Central memory CD8-positive, alpha-beta T cell (primary cell): Measurements from ENCODE around the gene RAD17.
A peak's percentile ranks its signal among the peaks of the same experiment; 100 is the strongest.
"Not testable (repeated sequence)": the region's sequence is repeated elsewhere in the genome, so short reads cannot be mapped to it uniquely, and the experiment has no call there.

Experiments
- ATAC-seq: fragments of 150-1000 bp; cut with Tn5 transposase; replicated peaks from 2 replicates; pipeline ENCODE4 v1.10.0; 2022; ENCODE audit warnings: mild to moderate bottlenecking, moderate FRiP score, moderate number of reproducible peaks; ENCODE audit not compliant: poor library complexity, severe bottlenecking; ENCODE audit errors: extremely low read depth
- DNase-seq, 2 donors: peaks; one replicate each; pipeline ENCODE4 v3.0.0; 2021; ENCODE audit warnings: low spot score in 2 of 2
- H3K27ac Mint-ChIP-seq: one replicate; pipeline ENCODE4 v1.8.0; 2022; ENCODE audit warnings: low read depth, mild to moderate bottlenecking, moderate library complexity, mixed read lengths
- H3K27me3 Mint-ChIP-seq: one replicate; pipeline ENCODE4 v1.8.0; 2022; ENCODE audit warnings: mixed read lengths
- H3K36me3 Mint-ChIP-seq: one replicate; pipeline ENCODE4 v1.8.0; 2022; ENCODE audit warnings: mild to moderate bottlenecking, moderate library complexity, mixed read lengths; ENCODE audit not compliant: insufficient read depth
- H3K4me1 Mint-ChIP-seq: one replicate; pipeline ENCODE4 v1.8.0; 2022; ENCODE audit warnings: mixed read lengths
- H3K4me3 Mint-ChIP-seq: one replicate; pipeline ENCODE4 v1.8.0; 2022; ENCODE audit warnings: mild to moderate bottlenecking, moderate library complexity, mixed read lengths
- H3K9me3 Mint-ChIP-seq: one replicate; pipeline ENCODE4 v1.8.0; 2022; ENCODE audit warnings: mixed read lengths

Gene RAD17

DNA sequence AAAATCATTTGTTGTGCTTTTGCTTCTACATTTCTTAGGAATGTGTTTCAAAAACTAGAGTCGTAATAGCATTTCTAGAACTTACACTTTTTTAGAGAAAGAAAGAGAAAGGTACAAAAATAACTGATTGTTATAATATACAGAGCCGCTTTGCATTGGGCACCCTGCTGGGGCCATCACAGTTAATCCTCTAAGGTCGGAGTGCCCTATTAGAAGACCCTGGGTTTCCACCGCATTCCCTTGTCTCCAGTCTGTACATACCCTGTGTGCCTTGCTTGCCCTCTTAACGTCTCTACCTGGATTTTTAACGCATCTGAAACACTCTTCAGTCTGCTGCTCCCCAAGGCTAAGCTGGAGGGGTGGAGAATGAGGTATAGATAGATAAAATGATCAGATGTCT is 46.6 kb downstream of the RAD17 start:
- Mint-ChIP-seq H3K36me3 (peaks cover 12% of the 10 kb centered on the region), H3K4me3 (peak overlapping the region; percentile 13), H3K27ac (no peak overlapping the region), H3K9me3 (no peaks in the 10 kb centered on the region), H3K4me1 (no peaks in the 10 kb centered on the region), H3K27me3 (no peaks in the 10 kb centered on the region)
- ATAC-seq (no peak), DNase-seq (no peak)

DNA sequence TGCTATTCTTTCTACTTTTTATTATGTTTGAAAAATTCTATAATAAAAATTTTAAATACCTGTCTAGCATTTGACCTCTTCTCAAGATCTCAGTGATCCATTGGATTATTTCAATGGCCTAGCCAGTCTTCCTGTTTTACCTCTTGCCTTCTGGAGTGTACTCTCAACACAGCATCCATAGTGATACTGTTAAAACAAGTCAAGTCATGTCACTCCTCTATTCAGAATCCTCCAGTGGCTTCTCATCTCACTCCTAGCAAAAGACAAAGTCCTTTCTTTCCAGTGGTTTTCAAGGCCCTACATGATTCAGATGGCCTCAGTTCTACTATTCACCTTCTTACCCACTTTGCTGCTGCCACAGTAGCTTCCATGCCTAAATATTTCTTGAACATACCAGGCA is 47.1 kb downstream of the RAD17 start:
- Mint-ChIP-seq H3K27ac (no peak overlapping the region), H3K9me3 (no peaks in the 10 kb centered on the region), H3K4me3 (no peak overlapping the region), H3K27me3 (no peaks in the 10 kb centered on the region), H3K4me1 (no peaks in the 10 kb centered on the region), H3K36me3 (peaks cover 10% of the 10 kb centered on the region)
- DNase-seq (no peak), ATAC-seq (no peak)

DNA sequence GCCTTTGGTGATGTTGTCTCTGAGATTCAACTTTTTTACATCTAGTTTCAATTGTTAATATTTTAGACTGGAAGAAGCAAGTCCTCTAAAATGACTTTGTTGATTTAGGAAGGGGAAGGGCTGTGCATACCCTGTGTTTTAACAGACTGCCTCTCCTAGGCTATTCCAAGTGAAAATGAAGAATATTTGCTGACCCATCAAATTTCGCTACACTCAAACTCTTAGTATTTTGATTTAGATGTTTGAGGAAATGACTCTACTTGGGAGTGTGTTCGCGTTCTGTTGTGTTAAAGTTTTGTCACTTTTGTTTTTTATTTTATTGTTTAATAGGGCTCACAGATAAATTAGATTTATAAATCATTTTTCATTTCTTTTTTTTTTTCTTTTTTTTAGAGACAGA is 48.9 kb downstream of the RAD17 start:
- Mint-ChIP-seq H3K4me1 (no peaks in the 10 kb centered on the region), H3K4me3 (no peak overlapping the region), H3K27ac (no peak overlapping the region), H3K27me3 (no peaks in the 10 kb centered on the region), H3K36me3 (peaks cover 4% of the 10 kb centered on the region), H3K9me3 (no peaks in the 10 kb centered on the region)
- DNase-seq = no peak
- ATAC-seq = no peak

DNA sequence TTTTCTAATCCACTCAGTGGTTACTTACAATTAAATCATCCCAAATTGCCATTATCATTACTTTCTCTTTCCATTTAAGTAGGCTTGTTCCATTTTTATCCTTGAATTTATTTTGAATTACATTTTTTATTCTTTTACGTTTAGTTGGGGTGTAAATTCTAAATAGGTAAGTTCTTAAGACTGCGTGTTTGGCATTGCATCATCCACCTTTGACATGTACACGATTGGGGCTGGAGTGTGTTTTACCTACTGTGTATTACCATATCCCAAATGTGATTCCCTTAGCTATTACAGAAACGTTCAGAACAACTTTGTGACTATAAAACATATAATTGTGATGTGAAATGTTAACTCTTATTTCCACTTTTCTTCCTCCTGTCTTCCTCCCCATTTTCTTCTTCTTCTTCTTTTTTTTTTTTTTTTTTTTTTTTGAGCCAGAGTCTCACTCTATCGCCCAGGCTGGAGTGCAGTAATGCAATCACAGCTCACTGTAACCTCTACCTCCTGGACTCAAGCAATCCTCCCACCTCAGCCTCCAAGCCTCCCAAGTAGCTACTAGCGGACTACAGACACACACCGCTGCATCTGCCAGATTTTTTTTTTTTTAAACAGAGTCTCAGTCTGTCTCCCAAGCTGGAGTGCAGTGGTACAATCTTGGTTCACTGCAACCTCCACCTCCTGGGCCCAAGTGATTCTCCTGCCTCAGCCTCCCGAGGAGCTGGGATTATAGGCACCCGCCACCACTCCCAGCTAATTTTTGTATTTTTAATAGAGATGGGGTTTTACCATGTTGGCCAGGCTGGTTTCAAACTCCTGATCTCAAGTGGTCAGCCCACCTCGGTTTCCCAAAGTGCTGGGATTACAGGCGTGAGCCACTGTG is 62.0 kb downstream of the RAD17 start:
- ATAC-seq = no peak
- Mint-ChIP-seq H3K27ac (peak overlapping the region; percentile 32), H3K4me3 (no peak overlapping the region), H3K4me1 (no peaks in the 10 kb centered on the region), H3K9me3 (no peaks in the 10 kb centered on the region), H3K27me3 (no peaks in the 10 kb centered on the region), H3K36me3 (peaks cover 2% of the 10 kb centered on the region)
- no peak for DNase-seq

DNA sequence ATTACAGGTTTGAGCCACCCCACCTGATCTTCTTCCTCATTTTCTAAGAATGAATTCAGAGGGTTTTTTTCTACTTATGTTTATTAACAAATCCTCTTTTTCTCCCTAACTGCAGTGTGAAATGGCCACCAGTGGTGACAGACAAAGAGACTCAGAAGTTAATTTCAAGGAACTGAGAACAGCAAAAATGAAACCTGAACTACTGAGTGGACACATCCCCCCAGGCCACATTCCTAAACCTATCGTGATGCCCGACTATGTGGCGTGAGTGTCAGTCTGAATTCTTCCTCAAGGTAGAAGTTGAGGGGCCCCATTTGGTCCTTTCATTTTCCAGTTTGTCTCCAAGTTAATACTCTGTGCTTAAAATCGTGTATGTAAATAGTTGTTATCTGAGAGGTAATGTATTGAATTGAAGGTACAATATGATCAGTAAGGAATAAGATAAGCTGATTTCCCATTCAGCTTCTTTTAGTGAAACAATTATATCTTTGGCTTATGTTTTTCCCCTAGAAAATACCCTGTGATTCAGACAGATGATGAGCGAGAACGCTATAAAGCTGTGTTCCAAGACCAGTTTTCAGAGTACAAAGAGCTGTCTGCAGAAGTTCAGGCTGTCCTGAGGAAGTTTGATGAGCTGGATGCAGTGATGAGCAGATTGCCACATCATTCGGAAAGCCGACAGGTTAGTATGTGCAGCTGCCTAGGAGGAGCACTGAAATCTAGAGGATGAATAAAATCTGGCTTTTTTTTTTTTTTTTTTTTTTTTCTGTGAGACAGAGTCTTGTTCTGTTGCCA is 63.0 kb downstream of the RAD17 start:
- ATAC-seq = no peak
- no peak overlapping the region for H3K4me3 Mint-ChIP-seq
- H3K9me3 Mint-ChIP-seq = no peaks in the 10 kb centered on the region
- no peaks in the 10 kb centered on the region for H3K27me3 Mint-ChIP-seq
- no peaks in the 10 kb centered on the region for H3K4me1 Mint-ChIP-seq
- H3K27ac Mint-ChIP-seq = no peak overlapping the region
- peaks cover 2% of the 10 kb centered on the region for H3K36me3 Mint-ChIP-seq
- DNase-seq = no peak

DNA sequence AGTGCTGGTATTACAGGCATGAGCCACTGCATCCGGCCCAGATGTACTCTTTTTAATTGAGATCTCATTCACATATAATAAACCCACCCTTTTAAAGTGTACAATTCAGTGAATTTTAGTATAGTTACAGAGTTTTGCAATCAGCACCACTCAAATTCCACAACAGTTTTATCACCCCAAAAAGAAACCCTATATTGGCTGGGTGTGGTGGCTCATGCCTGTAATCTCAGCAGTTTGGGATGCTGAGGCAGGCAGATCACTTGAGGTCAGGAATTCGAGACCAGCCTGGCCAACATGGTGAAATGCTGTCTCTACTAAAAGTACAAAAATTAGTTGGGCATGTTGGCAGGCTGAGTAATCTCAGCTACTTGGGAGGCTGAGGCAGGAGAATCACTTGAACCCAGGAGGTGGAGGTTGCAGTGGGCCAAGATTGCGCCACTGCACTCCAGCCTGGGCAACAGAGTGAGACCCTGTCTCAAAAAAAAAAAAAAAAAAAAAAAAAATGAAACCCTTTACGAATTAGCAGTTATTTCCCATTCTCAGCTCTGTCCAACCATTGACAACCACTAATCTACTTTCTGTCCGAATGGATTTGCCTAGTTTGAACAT is 65.8 kb downstream of the RAD17 start:
- DNase-seq, H3K27me3 Mint-ChIP-seq, ATAC-seq, H3K27ac Mint-ChIP-seq, H3K4me1 Mint-ChIP-seq, H3K36me3 Mint-ChIP-seq, H3K4me3 Mint-ChIP-seq, H3K9me3 Mint-ChIP-seq: not testable (repeated sequence)

DNA sequence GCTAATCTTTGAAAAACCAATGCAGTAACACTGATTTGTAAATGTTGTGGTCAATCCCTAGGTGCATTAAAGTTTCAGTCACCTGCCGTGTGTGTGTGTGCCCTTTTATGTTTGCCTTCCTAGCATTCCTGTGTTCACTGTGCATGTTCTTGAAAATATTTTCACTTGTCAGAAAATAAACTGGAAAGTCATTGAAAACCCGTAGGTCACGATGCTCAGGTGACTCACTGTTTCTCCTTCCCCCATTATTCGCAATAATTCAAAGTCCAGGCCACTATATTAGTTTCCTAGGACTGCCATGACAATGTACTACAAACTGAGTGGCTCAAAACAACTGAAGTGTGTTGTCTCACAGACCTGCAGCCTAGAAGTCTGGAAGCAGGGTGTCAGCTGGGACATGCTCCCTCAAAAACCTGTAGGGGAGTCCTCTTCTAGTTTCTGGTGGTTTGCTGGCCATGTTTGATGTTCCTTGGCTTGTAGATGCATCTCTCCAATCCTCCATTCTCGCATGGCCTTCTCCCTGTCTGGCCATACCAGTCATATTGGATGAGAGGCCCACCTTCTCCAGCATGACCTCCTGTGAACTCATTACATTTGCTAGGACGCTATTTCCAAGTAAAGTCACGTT is 74.6 kb downstream of the RAD17 start:
- H3K27me3 Mint-ChIP-seq = no peaks in the 10 kb centered on the region
- no peak overlapping the region for H3K4me3 Mint-ChIP-seq
- no peaks in the 10 kb centered on the region for H3K9me3 Mint-ChIP-seq
- DNase-seq (no peak), ATAC-seq (no peak)
- H3K4me1 Mint-ChIP-seq = no peaks in the 10 kb centered on the region
- H3K27ac Mint-ChIP-seq = no peak overlapping the region
- H3K36me3 Mint-ChIP-seq = no peaks in the 10 kb centered on the region

DNA sequence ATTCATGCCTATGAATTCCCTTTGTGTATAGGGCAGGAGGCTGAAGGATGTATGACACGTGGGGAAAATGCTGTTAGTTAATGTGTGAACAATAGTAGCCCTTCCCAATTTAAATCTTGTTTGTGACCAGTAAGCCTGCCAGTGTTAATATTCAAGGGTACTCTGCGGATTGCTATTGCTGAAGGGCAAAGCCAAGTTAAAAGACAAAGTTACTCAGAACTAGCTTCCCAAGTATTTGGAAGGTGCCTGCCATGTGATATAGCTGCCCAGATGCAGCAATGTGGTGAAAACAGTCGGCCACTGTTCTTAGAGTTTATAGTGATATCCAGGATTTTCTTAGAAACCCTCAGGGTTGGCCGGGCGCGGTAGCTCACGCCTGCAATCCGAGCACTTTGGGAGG is 79.9 kb downstream of the RAD17 start:
- Mint-ChIP-seq H3K36me3 (no peaks in the 10 kb centered on the region), H3K27me3 (peaks cover 2% of the 10 kb centered on the region), H3K27ac (no peak overlapping the region), H3K4me3 (no peak overlapping the region), H3K9me3 (no peaks in the 10 kb centered on the region), H3K4me1 (no peaks in the 10 kb centered on the region)
- no peak for DNase-seq
- ATAC-seq = no peak

DNA sequence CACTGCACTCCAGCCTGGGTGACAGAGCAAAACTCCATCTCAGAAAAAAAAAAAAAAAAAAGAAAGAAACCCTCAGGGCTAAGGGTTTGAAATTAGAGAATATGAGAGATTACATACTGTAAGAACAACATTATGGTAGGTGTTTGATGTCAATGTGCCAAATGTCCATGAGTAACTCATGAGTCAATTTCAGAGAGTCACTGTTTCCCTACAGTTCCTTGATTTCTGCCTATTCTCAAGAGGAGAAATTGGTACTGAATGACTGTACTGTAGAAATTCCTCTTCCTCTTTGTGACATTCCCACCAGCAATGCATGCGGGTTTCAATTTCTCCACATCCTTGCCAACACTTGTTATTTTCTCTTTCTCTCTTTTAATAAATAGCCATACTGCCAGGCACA is 80.5 kb downstream of the RAD17 start:
- H3K4me1 Mint-ChIP-seq = no peaks in the 10 kb centered on the region
- ATAC-seq (no peak), DNase-seq (no peak)
- peaks cover 8% of the 10 kb centered on the region for H3K27me3 Mint-ChIP-seq
- H3K27ac Mint-ChIP-seq = no peak overlapping the region
- H3K4me3 Mint-ChIP-seq = no peak overlapping the region
- no peaks in the 10 kb centered on the region for H3K36me3 Mint-ChIP-seq
- H3K9me3 Mint-ChIP-seq = no peaks in the 10 kb centered on the region

DNA sequence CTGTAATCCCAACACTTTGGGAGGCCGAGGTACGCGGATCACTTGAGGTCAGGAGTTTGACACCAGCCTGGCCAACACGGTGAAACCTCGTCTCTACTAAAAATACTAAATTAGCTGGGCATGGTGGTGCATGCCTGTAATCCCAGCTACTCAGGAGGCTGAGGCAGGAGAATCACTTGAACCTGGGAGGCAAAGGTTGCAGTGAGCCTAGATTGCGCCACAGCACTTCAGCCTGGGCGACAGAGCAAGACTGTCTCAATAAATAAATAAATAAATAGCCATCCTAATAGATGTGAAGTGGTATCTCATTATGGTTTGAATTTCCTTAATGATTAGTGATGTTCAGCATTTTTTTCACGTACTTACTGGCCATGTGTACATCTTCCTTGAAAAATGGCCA is 80.9 kb downstream of the RAD17 start:
- not testable (repeated sequence) for H3K27me3 Mint-ChIP-seq, H3K4me1 Mint-ChIP-seq, H3K36me3 Mint-ChIP-seq, H3K9me3 Mint-ChIP-seq, H3K27ac Mint-ChIP-seq, ATAC-seq, H3K4me3 Mint-ChIP-seq, DNase-seq

DNA sequence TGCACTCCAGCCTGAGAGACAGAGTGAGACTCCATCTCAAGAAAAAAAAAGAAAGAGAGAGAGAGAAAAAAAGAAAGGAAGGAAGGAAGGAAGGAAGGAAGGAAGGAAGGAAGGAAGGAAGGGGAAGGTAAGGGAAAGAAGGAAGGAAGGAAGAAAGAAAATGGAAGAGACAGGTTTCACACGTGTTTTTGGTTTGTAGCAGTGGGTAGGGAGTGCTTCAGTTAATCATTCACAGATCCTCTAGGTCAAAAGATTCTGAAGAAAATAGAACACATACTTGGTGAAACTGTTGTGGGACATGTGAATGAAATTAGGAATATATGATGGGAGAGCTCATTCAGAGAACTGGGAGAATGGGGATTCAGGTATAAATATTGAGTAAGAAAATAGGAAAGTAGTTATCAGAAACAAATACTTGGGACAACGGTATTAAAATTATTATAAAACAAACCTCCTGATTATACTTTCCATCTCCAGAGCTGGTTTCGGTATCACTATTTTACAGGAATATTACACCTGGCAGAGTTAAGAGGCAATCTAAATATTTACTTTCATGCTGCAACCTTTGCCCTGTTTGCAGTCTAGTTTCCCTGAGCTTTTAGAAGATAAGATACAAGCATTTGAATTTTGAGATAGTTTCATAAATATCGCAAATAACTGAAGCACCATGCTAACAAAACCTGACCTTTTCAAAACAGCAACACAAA is 82.5 kb downstream of the RAD17 start:
- H3K4me3 Mint-ChIP-seq = no peak overlapping the region
- H3K27ac Mint-ChIP-seq = no peak overlapping the region
- no peaks in the 10 kb centered on the region for H3K36me3 Mint-ChIP-seq
- H3K27me3 Mint-ChIP-seq = peaks cover 9% of the 10 kb centered on the region
- no peaks in the 10 kb centered on the region for H3K9me3 Mint-ChIP-seq
- DNase-seq (no peak), ATAC-seq (no peak)
- H3K4me1 Mint-ChIP-seq = no peaks in the 10 kb centered on the region

DNA sequence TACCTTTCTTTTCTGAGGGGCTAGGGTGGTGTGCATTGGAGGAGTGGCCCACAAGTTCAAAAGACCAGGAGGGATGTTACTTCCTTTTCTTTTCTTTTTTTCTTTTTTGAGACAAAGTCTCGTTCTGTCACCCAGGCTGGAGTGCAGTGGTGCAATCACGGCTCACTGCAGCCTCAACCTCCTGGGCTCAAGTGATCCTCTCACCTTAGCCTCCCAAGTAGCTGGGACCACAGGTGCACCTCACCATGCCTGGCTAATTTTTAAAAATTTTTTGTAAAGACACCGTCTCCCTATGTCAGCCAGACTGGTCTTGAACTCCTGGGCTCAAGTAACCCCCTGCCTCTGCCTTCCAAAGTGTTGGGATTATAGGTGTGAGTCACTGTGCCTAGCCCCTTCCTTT is 83.9 kb downstream of the RAD17 start:
- DNase-seq, H3K9me3 Mint-ChIP-seq, H3K27ac Mint-ChIP-seq, H3K4me1 Mint-ChIP-seq, ATAC-seq, H3K4me3 Mint-ChIP-seq, H3K36me3 Mint-ChIP-seq: not testable (repeated sequence)
- H3K27me3 Mint-ChIP-seq = peaks cover 10% of the 10 kb centered on the region
